OCI-LY7 (cell line): ENCODE results near the gene MGAT4C. TPM values are rescaled to one million over a fixed set of nuclear protein-coding genes. Genes with fewer than 3 reads are reported as not detected.
"Not testable (repeated sequence)": the region's sequence is repeated elsewhere in the genome, so short reads cannot be mapped to it uniquely, and the experiment has no call there.

Experiments
- BruUV-seq: library from RNA; stranded (reverse); fragments of 400-500 nt; replicated peaks from 2 replicates; lab custom pipeline; 2021; lab: Mats Ljungman, UMichigan
- CTCF ChIA-PET: fragments of 300-600 bp; sonication (Branson Sonifier 250); formaldehyde crosslinking; loops from one replicate; lab custom pipeline; 2022; ENCODE audit warnings: antibody characterized with exemption; ENCODE audit not compliant: unreplicated experiment; lab: Charles Lee
- POLR2A ChIA-PET: fragments of 300-600 bp; sonication (Branson Sonifier 250); formaldehyde crosslinking; loops from one replicate; lab custom pipeline; 2022; ENCODE audit warnings: antibody characterized with exemption; lab: Charles Lee
- DNase-seq: peaks from one replicate; pipeline ENCODE4 v3.0.0-alpha.2; 2015; ENCODE audit warnings: low spot score
- H2AFZ ChIP-seq: fragments of 200-600 bp; sonication (generic), shearing (Covaris generic); 2 replicates; pipeline ENCODE4 v1.6.1; 2014; ENCODE audit warnings: mild to moderate bottlenecking, antibody characterized with exemption, low read length, moderate library complexity
- H3K27ac ChIP-seq: fragments of 200-600 bp; sonication (generic); 2 replicates; pipeline ENCODE4 v1.5.1; 2014; ENCODE audit warnings: mixed run types, low read depth, mild to moderate bottlenecking, moderate library complexity, low read length, inconsistent platforms; ENCODE audit not compliant: poor library complexity, severe bottlenecking
- H3K36me3 ChIP-seq: fragments of 200-600 bp; sonication (generic); 2 replicates; pipeline ENCODE4 v1.6.1; 2014; ENCODE audit warnings: mild to moderate bottlenecking, antibody characterized with exemption, low read length, moderate library complexity, mixed read lengths; ENCODE audit not compliant: insufficient read depth
- H3K4me1 ChIP-seq: fragments of 200-600 bp; sonication (generic); 2 replicates; pipeline ENCODE4 v1.5.1; 2014; ENCODE audit warnings: mild to moderate bottlenecking, low read length; ENCODE audit not compliant: insufficient read depth, poor library complexity, severe bottlenecking
- H3K4me2 ChIP-seq: fragments of 200-600 bp; sonication (generic); 2 replicates; pipeline ENCODE4 v1.6.1; 2014; ENCODE audit warnings: mild to moderate bottlenecking, low read length
- H3K4me3 ChIP-seq: fragments of 200-600 bp; sonication (generic); 2 replicates; pipeline ENCODE4 v1.5.1; 2014; ENCODE audit warnings: mild to moderate bottlenecking, low read depth, low read length; ENCODE audit not compliant: poor library complexity, severe bottlenecking
- H3K79me2 ChIP-seq: fragments of 200-600 bp; sonication (generic); 2 replicates; pipeline ENCODE4 v1.6.1; 2016; ENCODE audit warnings: low read depth, mild to moderate bottlenecking, low read length, moderate library complexity, mixed read lengths; ENCODE audit not compliant: insufficient read depth
- H3K9me2 ChIP-seq: fragments of 200-600 bp; sonication (generic); 2 replicates; pipeline ENCODE4 v1.6.1; 2016; ENCODE audit warnings: mild to moderate bottlenecking, low read length, mixed read lengths; ENCODE audit not compliant: insufficient read depth
- H3K9me3 ChIP-seq: fragments of 200-600 bp; sonication (generic); 2 replicates; pipeline ENCODE4 v1.6.1; 2014; ENCODE audit warnings: mild to moderate bottlenecking, mixed run types, low read length, mixed read lengths
- H4K20me1 ChIP-seq: fragments of 200-600 bp; sonication (generic); 2 replicates; pipeline ENCODE4 v1.6.1; 2014; ENCODE audit warnings: mild to moderate bottlenecking, antibody characterized with exemption, low read length, moderate library complexity, mixed read lengths; ENCODE audit not compliant: insufficient read depth
- CTCF ChIP-seq: fragments of 200-600 bp; sonication (generic); conservative IDR thresholded peaks from 2 replicates; pipeline ENCODE4 v1.5.1; 2014; ENCODE audit warnings: mild to moderate bottlenecking, antibody characterized with exemption, low read length, moderate library complexity, mixed read lengths
- EZH2phosphoT487 ChIP-seq: fragments of 200-600 bp; sonication (generic); IDR thresholded peaks from 2 replicates; pipeline ENCODE4 v1.6.1; 2018; ENCODE audit warnings: low read depth, borderline replicate concordance, mild to moderate bottlenecking, mixed run types, antibody characterized with exemption, low read length, moderate library complexity, mixed read lengths
- intact Hi-C: fragments of 100-400 bp; cut with micrococcal nuclease; formaldehyde crosslinking; loops from one replicate; pipeline ENCODE4 v1.10.0; 2022; ENCODE audit not compliant: unreplicated experiment
- total RNA-seq, 2 experiments: library from RNA; depleted of rRNA in 1 of 2; stranded (reverse); fragments of >200 nt in 1 of 2; shearing (Covaris generic) in 1 of 2; gene quantifications; 2 replicates each; pipeline ENCODE4 v1.2.3, GENCODE V29; 2014 to 2022

MGAT4C gene
- total RNA-seq, 2 experiments from 2014 or later, result not detected

DNA sequence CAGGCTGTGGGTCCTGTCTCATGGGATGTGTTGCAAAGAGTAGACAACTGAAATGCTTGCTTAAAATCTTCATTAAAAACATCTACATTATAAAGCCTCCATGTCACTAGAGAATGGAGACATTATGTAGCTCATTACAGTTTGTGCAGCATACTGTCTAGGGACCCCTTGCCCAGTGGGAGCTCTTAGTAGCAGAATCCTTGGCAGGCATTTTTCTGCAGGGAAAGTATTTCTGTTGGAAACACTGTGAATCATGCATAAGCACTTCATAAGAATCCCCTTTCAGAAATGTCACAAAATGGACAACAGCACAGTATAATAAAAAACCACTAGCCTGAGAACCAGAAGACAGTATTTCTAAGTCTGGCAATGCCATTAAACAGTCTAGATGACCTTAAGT lies 174.3 kb downstream of the MGAT4C start:
- DNase-seq, result no peak
- CTCF ChIA-PET, result no interaction called here
- POLR2A ChIA-PET, result no interaction called here
- no peak for TF ChIP-seq CTCF
- TF ChIP-seq EZH2phosphoT487, result no peak
- Histone ChIP-seq H3K9me3 (no peaks in the 10 kb centered on the region), H3K9me2 (no peaks in the 10 kb centered on the region), H3K36me3 (no peaks in the 10 kb centered on the region), H2AFZ (no peak overlapping the region), H3K4me1 (no peaks in the 10 kb centered on the region), H3K79me2 (no peaks in the 10 kb centered on the region), H3K4me3 (no peak overlapping the region), H3K27ac (no peak overlapping the region), H4K20me1 (no peaks in the 10 kb centered on the region), H3K4me2 (no peak overlapping the region)
- BruUV-seq, result no TSS peak
- intact Hi-C loops, result no loop called here

GRCh38 chr12:86059052-86059451 lies 197.1 kb downstream of the MGAT4C start:
- H3K36me3 ChIP-seq, H3K9me2 ChIP-seq, H3K27ac ChIP-seq, H3K4me2 ChIP-seq, intact Hi-C loops, H2AFZ ChIP-seq, H4K20me1 ChIP-seq, H3K4me3 ChIP-seq, BruUV-seq, H3K9me3 ChIP-seq, CTCF ChIA-PET, DNase-seq, H3K4me1 ChIP-seq, H3K79me2 ChIP-seq: not testable (repeated sequence)
- POLR2A ChIA-PET, result interaction anchor here (0.7 kb wide), 1 partner anchor 79 kb away, joined by 4 read pairs; no protein-coding TSS in a partner anchor

- H3K4me2 ChIP-seq, result no peak overlapping the region
Measured at GRCh38 chr12:86057092-86057845, 198.9 kb downstream of the MGAT4C start.

More at GRCh38 chr12:86057092-86057845, 198.9 kb downstream of the MGAT4C start:
- intact Hi-C loops, result no loop called here
- TF ChIP-seq EZH2phosphoT487, result no peak
- TF ChIP-seq CTCF, result no peak
- Histone ChIP-seq H2AFZ (no peak overlapping the region), H3K4me1 (no peaks in the 10 kb centered on the region), H3K9me3 (no peaks in the 10 kb centered on the region), H3K36me3 (no peaks in the 10 kb centered on the region), H4K20me1 (no peaks in the 10 kb centered on the region), H3K79me2 (no peaks in the 10 kb centered on the region), H3K9me2 (no peaks in the 10 kb centered on the region), H3K4me3 (no peak overlapping the region), H3K27ac (no peak overlapping the region)
- ChIA-PET CTCF (no interaction called here), POLR2A (no interaction called here)
- BruUV-seq, result no TSS peak
- DNase-seq, result no peak
